Prostate gland (tissue), 2 donors: ENCODE data around the gene LRSAM1. TPM values are rescaled to one million over a fixed set of nuclear protein-coding genes. Genes with fewer than 3 reads are reported as not detected.

Experiments
- DNase-seq: peaks from one replicate; pipeline ENCODE4 v3.0.0-alpha.2; 2019; ENCODE audit warnings: low spot score
- H3K27ac ChIP-seq, 2 donors: fragments of 200-600 bp; sonication (generic); 2 replicates each; pipeline ENCODE4 v1.5.1; 2017 to 2019
- H3K27me3 ChIP-seq: fragments of 200-600 bp; sonication (generic); replicated peaks from 2 replicates; pipeline ENCODE4 v1.5.1; 2019; ENCODE audit not compliant: insufficient read depth
- H3K36me3 ChIP-seq, 2 donors: fragments of 200-600 bp; sonication (generic); 1 replicate in 1 of 2; 2 replicates in 1 of 2; pipeline versions ENCODE4 v1.5.1 to v1.8.1; 2017 to 2019
- H3K4me1 ChIP-seq: fragments of 200-600 bp; sonication (generic); replicated peaks from 2 replicates; pipeline ENCODE4 v1.5.1; 2019
- H3K4me3 ChIP-seq, 2 donors: fragments of 200-600 bp; sonication (generic); 2 replicates each; pipeline ENCODE4 v1.5.1; 2017 to 2019
- H3K9me3 ChIP-seq: fragments of 200-600 bp; sonication (generic); 2 replicates; pipeline ENCODE4 v1.5.1; 2017
- CTCF ChIP-seq, 4 experiments: fragments of 200-600 bp in 2 of 4; fragments of 450-650 bp in 2 of 4; sonication (generic) in 2 of 4; IDR thresholded peaks; 1 replicate in 3 of 4; 2 replicates in 1 of 4; pipeline ENCODE4 v1.5.1; 2016 to 2019; ENCODE audit warnings: antibody characterized with exemption in 4 of 4, mild to moderate bottlenecking in 2 of 4, moderate library complexity in 2 of 4
- POLR2A ChIP-seq: fragments of 450-650 bp; IDR thresholded peaks from one replicate; pipeline ENCODE4 v1.6.1; 2016; ENCODE audit warnings: antibody characterized with exemption, mild to moderate bottlenecking
- POLR2AphosphoS5 ChIP-seq: sonication (generic); formaldehyde crosslinking; IDR thresholded peaks from one replicate; pipeline ENCODE4 v1.6.1; 2017; ENCODE audit warnings: antibody characterized with exemption
- WGBS: methylation state at CpG from one replicate; pipeline ENCODE4 v1.1.5; 2018; 5-methylcytosine and 5-hydroxymethylcytosine counted together
- intact Hi-C: fragments of 100-400 bp; cut with DNase I; formaldehyde crosslinking; loops from one replicate; pipeline ENCODE4 v1.14.2; 2022
- total RNA-seq, 2 donors: library from RNA; depleted of rRNA; stranded (reverse); fragments of >200 nt; gene quantifications; one replicate each; pipeline ENCODE4 v1.1.0, GENCODE V29; 2016

LRSAM1 gene
- total RNA-seq, 2 donors from 2014 or later: 14.8 to 30.5 TPM

- H3K36me3 ChIP-seq: no peaks in the 10 kb centered on the region
- peaks cover 3% of the 10 kb centered on the region for H3K4me1 ChIP-seq
- H3K27me3 ChIP-seq: no peaks in the 10 kb centered on the region
- WGBS: 94% methylated on average over 10 of the region's 14 CpGs
- intact Hi-C loops: no loop called here
- TF ChIP-seq POLR2A (no peak), CTCF (IDR thresholded peaks at IDR 0.05) (no peak), POLR2AphosphoS5 (no peak)
- DNase-seq: no peak
- no peaks in the 10 kb centered on the region for H3K9me3 ChIP-seq
- H3K4me3 ChIP-seq: no peak overlapping the region
- no peak overlapping the region for H3K27ac ChIP-seq
Observed at GRCh38 chr9:127530206-127530941, 79.1 kb downstream of the LRSAM1 start.

GRCh38 chr9:127531676-127532075 is 80.4 kb downstream of the LRSAM1 start:
- Histone ChIP-seq H3K4me3 (no peak overlapping the region), H3K27me3 (no peaks in the 10 kb centered on the region), H3K27ac (no peak overlapping the region), H3K36me3 (no peaks in the 10 kb centered on the region), H3K9me3 (no peaks in the 10 kb centered on the region), H3K4me1 (peaks cover 15% of the 10 kb centered on the region)
- WGBS: 72% methylated on average over 13 of the region's 13 CpGs
- no peak for TF ChIP-seq POLR2AphosphoS5
- TF ChIP-seq CTCF (IDR thresholded peaks at IDR 0.05): no peak
- no peak for TF ChIP-seq POLR2A
- intact Hi-C loops: no loop called here
- DNase-seq: no peak

GRCh38 chr9:127534250-127534906 is 83.1 kb downstream of the LRSAM1 start:
- Histone ChIP-seq H3K9me3 (no peaks in the 10 kb centered on the region), H3K27ac (peak overlapping the region; percentile 93 to 96), H3K36me3 (no peaks in the 10 kb centered on the region), H3K4me1 (peaks cover 31% of the 10 kb centered on the region), H3K27me3 (no peaks in the 10 kb centered on the region), H3K4me3 (no peak overlapping the region)
- no peak for DNase-seq
- intact Hi-C loops: no loop called here
- TF ChIP-seq POLR2AphosphoS5 (no peak), CTCF (IDR thresholded peaks at IDR 0.05) (no peak), POLR2A (no peak)
- 73% methylated on average over 4 of the region's 4 CpGs for WGBS

GRCh38 chr9:127534931-127535330 is 83.6 kb downstream of the LRSAM1 start:
- no peak overlapping the region for H3K4me3 ChIP-seq
- TF ChIP-seq POLR2AphosphoS5: no peak
- no peak for TF ChIP-seq POLR2A
- TF ChIP-seq CTCF (IDR thresholded peaks at IDR 0.05): no peak
- no peaks in the 10 kb centered on the region for H3K27me3 ChIP-seq
- intact Hi-C loops: no loop called here
- peak overlapping the region; percentile 93 to 96 for H3K27ac ChIP-seq
- DNase-seq: no peak
- H3K9me3 ChIP-seq: no peaks in the 10 kb centered on the region
- 66% methylated on average over 12 of the region's 12 CpGs for WGBS
- H3K4me1 ChIP-seq: peaks cover 36% of the 10 kb centered on the region
- H3K36me3 ChIP-seq: no peaks in the 10 kb centered on the region

- no peak for DNase-seq
- H3K27ac ChIP-seq: peak overlapping the region; percentile 93 to 96
- no peaks in the 10 kb centered on the region for H3K36me3 ChIP-seq
- no peak overlapping the region for H3K4me3 ChIP-seq
- WGBS: 77% methylated on average over 3 of the region's 6 CpGs
- no peaks in the 10 kb centered on the region for H3K27me3 ChIP-seq
- peaks cover 41% of the 10 kb centered on the region for H3K4me1 ChIP-seq
- H3K9me3 ChIP-seq: no peaks in the 10 kb centered on the region
- no peak for TF ChIP-seq POLR2AphosphoS5
- no peak for TF ChIP-seq POLR2A
- TF ChIP-seq CTCF (IDR thresholded peaks at IDR 0.05): no peak
- intact Hi-C loops: no loop called here
Observed at GRCh38 chr9:127535396-127535795, 84.1 kb downstream of the LRSAM1 start.
